ENCODE data around the gene DLGAP1.
"Not testable (repeated sequence)": the region's sequence is repeated elsewhere in the genome, so short reads cannot be mapped to it uniquely, and the experiment has no call there.

The DLGAP1 gene

DNA sequence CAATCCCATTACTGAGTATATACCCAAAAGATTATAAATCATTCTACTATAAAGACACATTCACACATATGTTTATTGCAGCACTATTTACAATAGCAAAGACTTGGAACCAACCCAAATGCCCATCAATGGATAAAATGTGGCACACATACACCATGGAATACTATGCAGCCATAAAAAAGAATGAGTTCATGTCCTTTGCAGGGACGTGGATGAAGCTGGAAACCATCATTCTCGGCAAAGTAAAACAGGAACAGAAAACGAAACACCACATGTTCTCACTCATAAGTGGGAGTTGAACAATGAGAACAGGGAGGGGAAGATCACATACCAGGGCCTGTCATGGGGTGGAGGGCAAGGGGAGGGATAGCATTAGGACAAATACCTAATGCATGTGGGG, 167.8 kb downstream of the DLGAP1 start:
- H3K27me3 ChIP-seq (ENCODE audit: control insufficient read depth, insufficient read depth, low read length); H3K9me3 ChIP-seq (ENCODE audit: control insufficient read depth, insufficient read depth, low read length); H3K9ac ChIP-seq (ENCODE audit: low read depth, low read length); H3K36me3 ChIP-seq (ENCODE audit: control insufficient read depth, insufficient read depth, low read length); H3K4me3 ChIP-seq (ENCODE audit: low read depth, low read length); H3K27ac ChIP-seq (ENCODE audit: low read depth, low read length): not testable (repeated sequence)
- H3K4me1 ChIP-seq (ENCODE audit: control insufficient read depth, insufficient read depth, low read length) = peaks cover 17% of the 10 kb centered on the region

DNA sequence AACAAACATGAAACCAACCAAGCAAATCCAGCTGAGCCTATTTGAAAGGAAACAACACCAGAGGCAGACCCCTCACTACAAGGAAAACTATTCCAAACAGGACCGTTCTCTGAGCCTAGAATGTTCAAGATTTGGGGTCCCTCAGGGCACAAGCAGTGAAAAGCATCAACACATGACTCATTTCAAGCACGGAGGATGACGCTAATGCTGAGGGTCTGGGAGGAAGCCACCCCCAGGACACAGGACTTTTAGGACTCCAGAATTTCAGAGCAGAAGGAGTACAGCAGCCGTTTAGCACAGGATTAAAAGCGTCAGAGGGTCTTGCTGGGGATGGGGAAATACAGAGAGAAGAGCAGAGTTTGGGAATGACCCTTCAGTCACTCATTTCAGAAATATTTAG, 168.9 kb downstream of the DLGAP1 start:
- no peaks in the 10 kb centered on the region for H3K36me3 ChIP-seq (ENCODE audit: control insufficient read depth, insufficient read depth, low read length)
- no peak overlapping the region for H3K4me3 ChIP-seq (ENCODE audit: low read depth, low read length)
- peaks cover 17% of the 10 kb centered on the region for H3K4me1 ChIP-seq (ENCODE audit: control insufficient read depth, insufficient read depth, low read length)
- H3K27me3 ChIP-seq (ENCODE audit: control insufficient read depth, insufficient read depth, low read length) = no peaks in the 10 kb centered on the region
- H3K27ac ChIP-seq (ENCODE audit: low read depth, low read length) = no peak overlapping the region
- H3K9ac ChIP-seq (ENCODE audit: low read depth, low read length) = no peak overlapping the region
- H3K9me3 ChIP-seq (ENCODE audit: control insufficient read depth, insufficient read depth, low read length) = no peaks in the 10 kb centered on the region

DNA sequence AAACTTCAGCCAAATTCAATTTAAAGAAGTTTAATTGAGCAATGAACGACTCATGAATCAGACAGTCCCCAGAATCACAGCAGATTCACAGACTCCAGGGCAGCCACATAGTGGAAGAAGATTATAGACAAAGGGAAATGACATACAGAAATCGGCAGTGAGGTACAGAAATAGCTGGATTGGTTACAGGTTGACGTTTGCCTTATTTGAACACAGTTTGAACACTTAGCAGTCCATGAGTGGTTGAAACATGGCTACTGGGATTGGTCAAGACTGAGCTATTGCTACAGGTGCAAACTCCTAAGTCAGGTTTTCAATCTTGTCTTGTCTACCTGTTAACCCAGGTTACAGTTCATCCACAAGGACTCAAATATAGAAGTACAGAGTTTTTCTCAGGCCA, 169.6 kb downstream of the DLGAP1 start:
- H3K27ac ChIP-seq (ENCODE audit: low read depth, low read length) = no peak overlapping the region
- H3K4me3 ChIP-seq (ENCODE audit: low read depth, low read length) = no peak overlapping the region
- H3K27me3 ChIP-seq (ENCODE audit: control insufficient read depth, insufficient read depth, low read length) = no peaks in the 10 kb centered on the region
- H3K36me3 ChIP-seq (ENCODE audit: control insufficient read depth, insufficient read depth, low read length) = no peaks in the 10 kb centered on the region
- H3K9me3 ChIP-seq (ENCODE audit: control insufficient read depth, insufficient read depth, low read length) = no peaks in the 10 kb centered on the region
- H3K4me1 ChIP-seq (ENCODE audit: control insufficient read depth, insufficient read depth, low read length) = peaks cover 17% of the 10 kb centered on the region
- H3K9ac ChIP-seq (ENCODE audit: low read depth, low read length) = no peak overlapping the region

DNA sequence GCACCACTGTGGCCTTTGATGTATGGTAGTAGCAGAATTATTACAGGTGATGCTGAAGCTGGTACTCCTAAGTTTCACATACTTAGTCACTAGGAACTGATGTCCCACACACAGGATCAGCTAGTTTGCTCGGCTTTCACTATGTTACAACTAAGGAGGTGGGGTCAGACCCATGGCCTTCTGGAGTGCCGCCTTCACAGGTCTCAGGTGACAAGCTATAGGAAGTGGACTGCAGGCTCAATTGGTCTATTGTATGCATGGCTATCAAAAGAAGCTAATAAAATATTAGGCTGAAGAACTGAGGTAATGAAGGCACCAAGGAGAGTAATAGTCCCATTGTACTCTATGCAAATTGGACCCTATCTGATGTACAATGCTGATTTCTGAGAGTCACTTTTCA, 170.6 kb downstream of the DLGAP1 start:
- H3K27ac ChIP-seq (ENCODE audit: low read depth, low read length) = no peak overlapping the region
- H3K9me3 ChIP-seq (ENCODE audit: control insufficient read depth, insufficient read depth, low read length) = no peaks in the 10 kb centered on the region
- no peak overlapping the region for H3K9ac ChIP-seq (ENCODE audit: low read depth, low read length)
- H3K4me1 ChIP-seq (ENCODE audit: control insufficient read depth, insufficient read depth, low read length) = peaks cover 17% of the 10 kb centered on the region
- no peaks in the 10 kb centered on the region for H3K36me3 ChIP-seq (ENCODE audit: control insufficient read depth, insufficient read depth, low read length)
- H3K4me3 ChIP-seq (ENCODE audit: low read depth, low read length) = no peak overlapping the region
- H3K27me3 ChIP-seq (ENCODE audit: control insufficient read depth, insufficient read depth, low read length) = no peaks in the 10 kb centered on the region

DNA sequence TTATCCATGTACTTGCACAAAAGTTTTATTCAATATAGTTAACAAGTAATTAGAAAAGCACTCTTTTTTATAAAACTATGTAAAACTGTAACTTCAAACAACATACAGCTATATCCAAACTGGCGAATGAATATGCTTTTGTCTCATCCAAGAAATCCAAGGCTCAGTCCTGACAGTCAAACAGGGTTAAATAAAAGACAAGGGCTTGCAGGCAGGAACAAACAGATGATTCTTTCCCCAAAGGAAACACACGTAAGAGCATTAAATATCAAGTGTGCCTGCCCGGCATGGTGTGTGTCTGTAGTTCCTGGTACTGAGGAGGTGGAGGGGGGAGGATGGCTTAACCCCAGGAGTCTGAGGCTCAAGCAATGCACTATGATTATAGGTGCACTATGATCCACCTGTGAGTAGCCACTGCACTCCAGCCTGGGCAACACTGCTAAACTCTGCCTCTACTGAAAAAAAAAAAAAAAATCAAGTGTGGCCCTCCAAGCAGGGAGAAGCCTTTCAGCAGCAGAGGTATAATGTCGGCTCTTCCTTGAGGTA, 171.3 kb downstream of the DLGAP1 start:
- Histone ChIP-seq H3K9ac (ENCODE audit: low read depth, low read length) (no peak overlapping the region), H3K27ac (ENCODE audit: low read depth, low read length) (no peak overlapping the region), H3K27me3 (ENCODE audit: control insufficient read depth, insufficient read depth, low read length) (no peaks in the 10 kb centered on the region), H3K9me3 (ENCODE audit: control insufficient read depth, insufficient read depth, low read length) (no peaks in the 10 kb centered on the region), H3K4me3 (ENCODE audit: low read depth, low read length) (no peak overlapping the region), H3K4me1 (ENCODE audit: control insufficient read depth, insufficient read depth, low read length) (peaks cover 17% of the 10 kb centered on the region), H3K36me3 (ENCODE audit: control insufficient read depth, insufficient read depth, low read length) (no peaks in the 10 kb centered on the region)

DNA sequence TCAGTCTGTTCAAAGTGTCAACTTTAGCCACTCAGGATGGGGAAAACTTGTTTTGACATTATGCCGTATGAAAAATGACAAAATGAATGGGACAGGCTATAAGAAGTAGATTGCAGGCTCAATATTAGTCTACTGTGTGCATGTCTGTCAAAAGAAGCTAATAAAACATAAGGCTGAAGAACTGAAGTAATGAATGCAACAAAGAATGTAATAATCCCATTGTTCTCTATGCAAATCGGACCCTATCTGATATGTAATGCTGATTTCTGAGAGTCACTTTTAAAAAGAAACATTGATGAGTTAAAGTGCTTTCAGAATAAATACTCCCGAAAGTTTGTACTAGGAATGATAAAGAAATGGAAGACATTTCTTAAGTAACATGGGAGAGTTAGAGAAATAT, 172.2 kb downstream of the DLGAP1 start:
- no peaks in the 10 kb centered on the region for H3K36me3 ChIP-seq (ENCODE audit: control insufficient read depth, insufficient read depth, low read length)
- H3K4me1 ChIP-seq (ENCODE audit: control insufficient read depth, insufficient read depth, low read length) = peaks cover 17% of the 10 kb centered on the region
- H3K9ac ChIP-seq (ENCODE audit: low read depth, low read length) = no peak overlapping the region
- no peaks in the 10 kb centered on the region for H3K27me3 ChIP-seq (ENCODE audit: control insufficient read depth, insufficient read depth, low read length)
- no peak overlapping the region for H3K27ac ChIP-seq (ENCODE audit: low read depth, low read length)
- no peak overlapping the region for H3K4me3 ChIP-seq (ENCODE audit: low read depth, low read length)
- no peaks in the 10 kb centered on the region for H3K9me3 ChIP-seq (ENCODE audit: control insufficient read depth, insufficient read depth, low read length)

DNA sequence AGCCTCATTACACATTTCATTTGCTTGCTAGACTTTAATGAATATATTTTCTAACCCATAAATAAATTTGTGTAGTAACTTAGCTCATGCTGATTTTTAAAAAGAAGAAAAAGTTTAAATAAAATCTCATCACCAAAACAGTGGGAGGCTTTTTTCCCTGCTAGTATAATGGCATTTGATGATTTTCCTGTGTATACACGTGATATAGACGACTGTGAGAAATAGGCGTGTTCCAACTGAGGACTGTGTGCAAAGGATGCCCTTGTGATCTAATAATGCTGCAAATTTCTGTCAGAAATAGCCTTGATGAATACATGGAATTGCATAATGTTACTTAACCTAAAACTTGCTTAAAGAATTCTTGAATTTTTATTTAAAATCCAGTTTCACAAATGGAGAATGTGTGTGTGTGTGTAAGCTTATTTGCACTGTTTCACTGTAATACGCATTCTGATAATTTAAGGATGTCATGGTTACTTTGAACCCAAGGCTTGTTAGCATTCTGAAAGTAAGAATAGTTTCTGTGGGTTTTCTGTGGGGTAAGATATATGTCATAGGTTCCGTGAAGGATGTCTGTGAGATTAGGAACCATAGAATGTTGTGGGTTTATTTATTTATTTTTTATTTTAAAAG, 178.0 kb downstream of the DLGAP1 start:
- H3K36me3 ChIP-seq (ENCODE audit: control insufficient read depth, insufficient read depth, low read length) = no peaks in the 10 kb centered on the region
- H3K9me3 ChIP-seq (ENCODE audit: control insufficient read depth, insufficient read depth, low read length) = no peaks in the 10 kb centered on the region
- H3K9ac ChIP-seq (ENCODE audit: low read depth, low read length) = no peak overlapping the region
- no peaks in the 10 kb centered on the region for H3K4me1 ChIP-seq (ENCODE audit: control insufficient read depth, insufficient read depth, low read length)
- H3K27ac ChIP-seq (ENCODE audit: low read depth, low read length) = no peak overlapping the region
- no peak overlapping the region for H3K4me3 ChIP-seq (ENCODE audit: low read depth, low read length)
- H3K27me3 ChIP-seq (ENCODE audit: control insufficient read depth, insufficient read depth, low read length) = no peaks in the 10 kb centered on the region

DNA sequence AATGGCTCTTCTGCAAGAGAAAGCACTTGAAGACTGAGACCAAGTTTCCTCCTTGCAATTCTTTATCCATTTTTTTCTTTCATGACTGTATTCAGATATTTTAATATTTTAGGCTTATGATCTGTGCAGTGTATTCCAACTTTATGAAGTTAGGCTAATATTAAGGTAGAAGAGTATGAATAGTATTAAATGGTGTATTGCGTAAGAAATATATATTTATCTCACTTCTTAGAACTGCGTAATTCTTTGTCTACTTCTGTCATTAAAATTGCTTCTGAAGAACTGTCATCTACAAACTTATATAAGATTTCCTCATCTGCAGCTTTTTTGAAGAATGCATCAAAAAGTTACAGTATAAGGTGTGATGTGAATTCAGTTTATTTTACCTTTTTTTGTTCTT, 183.2 kb downstream of the DLGAP1 start:
- H3K36me3 ChIP-seq (ENCODE audit: control insufficient read depth, insufficient read depth, low read length) = no peaks in the 10 kb centered on the region
- H3K9ac ChIP-seq (ENCODE audit: low read depth, low read length) = no peak overlapping the region
- no peak overlapping the region for H3K4me3 ChIP-seq (ENCODE audit: low read depth, low read length)
- H3K4me1 ChIP-seq (ENCODE audit: control insufficient read depth, insufficient read depth, low read length) = no peaks in the 10 kb centered on the region
- no peak overlapping the region for H3K27ac ChIP-seq (ENCODE audit: low read depth, low read length)
- no peaks in the 10 kb centered on the region for H3K27me3 ChIP-seq (ENCODE audit: control insufficient read depth, insufficient read depth, low read length)
- H3K9me3 ChIP-seq (ENCODE audit: control insufficient read depth, insufficient read depth, low read length) = no peaks in the 10 kb centered on the region

DNA sequence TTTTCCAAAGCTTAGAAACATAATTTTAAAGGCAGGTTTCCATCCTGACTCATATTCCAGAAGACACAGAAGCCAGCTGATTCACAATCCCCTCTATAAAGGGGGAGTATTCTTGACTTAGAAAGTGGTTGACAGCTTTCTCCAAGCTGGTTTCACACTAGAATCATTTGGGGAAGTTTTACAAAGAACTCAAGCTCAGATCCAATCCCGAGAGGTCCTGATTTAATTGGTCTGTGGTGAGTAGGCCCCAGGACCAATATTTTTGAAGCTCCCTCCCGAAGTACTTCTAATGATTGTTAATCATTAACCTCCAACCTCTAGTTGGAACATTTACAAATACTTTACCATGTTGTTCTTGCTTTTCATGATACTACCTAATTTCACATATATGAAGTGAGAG, 184.1 kb downstream of the DLGAP1 start:
- no peak overlapping the region for H3K4me3 ChIP-seq (ENCODE audit: low read depth, low read length)
- no peaks in the 10 kb centered on the region for H3K36me3 ChIP-seq (ENCODE audit: control insufficient read depth, insufficient read depth, low read length)
- no peaks in the 10 kb centered on the region for H3K9me3 ChIP-seq (ENCODE audit: control insufficient read depth, insufficient read depth, low read length)
- H3K27me3 ChIP-seq (ENCODE audit: control insufficient read depth, insufficient read depth, low read length) = no peaks in the 10 kb centered on the region
- no peak overlapping the region for H3K27ac ChIP-seq (ENCODE audit: low read depth, low read length)
- H3K9ac ChIP-seq (ENCODE audit: low read depth, low read length) = no peak overlapping the region
- no peaks in the 10 kb centered on the region for H3K4me1 ChIP-seq (ENCODE audit: control insufficient read depth, insufficient read depth, low read length)

DNA sequence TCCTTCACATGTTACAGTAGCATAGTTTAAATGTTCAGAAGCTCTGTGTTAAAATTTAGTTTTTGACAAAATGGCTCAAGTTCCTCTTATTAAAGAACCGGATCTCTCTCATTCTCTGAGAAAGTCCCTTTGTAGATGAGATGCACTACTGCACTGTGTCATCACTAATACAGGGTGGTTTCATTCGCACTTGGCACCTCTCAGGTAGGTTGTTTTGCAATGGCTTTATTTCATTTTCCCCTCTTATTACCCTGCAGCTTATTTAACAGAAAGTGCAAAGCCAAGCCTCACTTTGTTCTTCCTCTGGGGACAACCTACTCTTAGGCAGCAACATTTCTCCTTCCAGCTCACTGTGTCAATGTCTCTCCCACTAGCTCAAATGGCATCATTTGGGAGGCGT, 185.1 kb downstream of the DLGAP1 start:
- Histone ChIP-seq H3K9me3 (ENCODE audit: control insufficient read depth, insufficient read depth, low read length) (no peaks in the 10 kb centered on the region), H3K27ac (ENCODE audit: low read depth, low read length) (no peak overlapping the region), H3K4me3 (ENCODE audit: low read depth, low read length) (no peak overlapping the region), H3K27me3 (ENCODE audit: control insufficient read depth, insufficient read depth, low read length) (no peaks in the 10 kb centered on the region), H3K36me3 (ENCODE audit: control insufficient read depth, insufficient read depth, low read length) (no peaks in the 10 kb centered on the region), H3K4me1 (ENCODE audit: control insufficient read depth, insufficient read depth, low read length) (no peaks in the 10 kb centered on the region), H3K9ac (ENCODE audit: low read depth, low read length) (no peak overlapping the region)

DNA sequence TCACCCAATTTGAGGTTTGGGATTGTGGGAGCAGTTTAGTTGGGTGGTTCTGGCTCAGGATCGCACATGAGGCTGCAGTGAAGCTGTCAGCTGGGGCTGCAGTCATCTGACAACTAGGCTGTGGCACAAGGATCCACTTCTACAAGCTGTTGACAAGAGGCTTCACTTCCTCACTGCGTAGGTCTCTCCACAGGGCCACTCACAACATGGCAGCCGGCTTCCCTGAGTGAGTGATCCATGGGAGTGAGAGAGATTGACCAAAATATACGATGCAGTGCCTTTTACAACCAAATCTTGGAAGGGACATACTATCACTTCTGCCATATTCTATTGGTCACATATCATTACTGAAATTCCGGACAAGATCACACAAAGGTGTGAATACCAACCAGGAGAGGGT, 187.5 kb downstream of the DLGAP1 start:
- H3K27ac ChIP-seq (ENCODE audit: low read depth, low read length) = no peak overlapping the region
- H3K27me3 ChIP-seq (ENCODE audit: control insufficient read depth, insufficient read depth, low read length) = no peaks in the 10 kb centered on the region

More for the DNA sequence above, 187.5 kb downstream of the DLGAP1 start:
- no peaks in the 10 kb centered on the region for H3K9me3 ChIP-seq (ENCODE audit: control insufficient read depth, insufficient read depth, low read length)
- H3K4me1 ChIP-seq (ENCODE audit: control insufficient read depth, insufficient read depth, low read length) = peaks cover 6% of the 10 kb centered on the region; the same call in 1 of the 2 replicates
- no peak overlapping the region for H3K9ac ChIP-seq (ENCODE audit: low read depth, low read length)
- H3K36me3 ChIP-seq (ENCODE audit: control insufficient read depth, insufficient read depth, low read length) = no peaks in the 10 kb centered on the region
- no peak overlapping the region for H3K4me3 ChIP-seq (ENCODE audit: low read depth, low read length)

Measured in HUES48 (cell line).